ENCODE results near the gene USP10. TPM values are rescaled to one million over a fixed set of nuclear protein-coding genes. Genes with fewer than 3 reads are reported as not detected.
"Not testable (repeated sequence)": the region's sequence is repeated elsewhere in the genome, so short reads cannot be mapped to it uniquely, and the experiment has no call there.

The USP10 gene
- total RNA-seq, 1 experiment from 2014 or later, result 82.0 TPM

- in situ Hi-C loops (cut with HindIII; ENCODE audit: low sequenced_read_pairs), result no loop called here
- DNase-seq (ENCODE audit: low spot score), result peak; percentile 59
Observed at GRCh38 chr16:84672276-84673202, 27.3 kb upstream of the USP10 start.

GRCh38 chr16:84673203-84673535 is 26.6 kb upstream of the USP10 start:
- in situ Hi-C loops (cut with HindIII; ENCODE audit: low sequenced_read_pairs), result no loop called here
- no peak for DNase-seq (ENCODE audit: low spot score)

DNA sequence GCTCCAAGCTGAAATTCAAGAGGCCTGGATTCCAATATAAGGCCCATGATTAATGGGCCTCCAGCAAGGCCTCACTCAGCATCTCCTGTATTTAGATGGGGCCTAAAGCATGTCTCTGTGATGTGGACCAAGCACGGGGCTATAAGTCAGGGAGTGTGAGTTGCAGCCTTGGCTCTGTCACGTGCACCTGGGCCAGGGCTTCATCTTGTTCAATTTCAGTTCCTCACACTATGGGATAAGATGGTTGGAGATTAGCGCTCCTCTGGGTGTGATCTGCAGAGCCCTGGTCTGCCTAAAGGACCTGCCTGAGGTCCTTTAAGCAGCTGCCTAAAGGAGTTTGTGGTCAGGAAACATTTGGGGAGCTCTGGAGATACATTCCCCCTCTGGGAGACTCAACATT is 26.2 kb upstream of the USP10 start:
- in situ Hi-C loops (cut with HindIII; ENCODE audit: low sequenced_read_pairs), result no loop called here
- DNase-seq (ENCODE audit: low spot score), result no peak

- in situ Hi-C loops (cut with HindIII; ENCODE audit: low sequenced_read_pairs), result no loop called here
- no peak for DNase-seq (ENCODE audit: low spot score)
Observed at GRCh38 chr16:84675423-84675822, 24.4 kb upstream of the USP10 start.

DNA sequence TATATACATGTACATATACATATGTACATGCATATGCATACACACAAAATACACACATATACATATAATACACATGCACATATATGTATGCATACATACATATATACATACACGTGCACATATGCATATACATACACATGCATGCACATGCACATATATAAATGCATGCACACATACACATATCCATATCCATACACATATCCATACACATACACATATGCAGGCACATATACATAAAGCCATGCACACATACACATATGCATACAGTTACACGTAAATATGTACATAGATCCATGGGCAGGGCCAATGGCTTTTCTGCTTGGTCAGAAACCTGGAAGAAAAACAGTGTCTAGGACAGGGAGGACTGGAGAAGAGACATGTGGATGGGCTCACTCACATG is 23.9 kb upstream of the USP10 start:
- in situ Hi-C loops (cut with HindIII; ENCODE audit: low sequenced_read_pairs), result no loop called here
- DNase-seq (ENCODE audit: low spot score), result no peak

DNA sequence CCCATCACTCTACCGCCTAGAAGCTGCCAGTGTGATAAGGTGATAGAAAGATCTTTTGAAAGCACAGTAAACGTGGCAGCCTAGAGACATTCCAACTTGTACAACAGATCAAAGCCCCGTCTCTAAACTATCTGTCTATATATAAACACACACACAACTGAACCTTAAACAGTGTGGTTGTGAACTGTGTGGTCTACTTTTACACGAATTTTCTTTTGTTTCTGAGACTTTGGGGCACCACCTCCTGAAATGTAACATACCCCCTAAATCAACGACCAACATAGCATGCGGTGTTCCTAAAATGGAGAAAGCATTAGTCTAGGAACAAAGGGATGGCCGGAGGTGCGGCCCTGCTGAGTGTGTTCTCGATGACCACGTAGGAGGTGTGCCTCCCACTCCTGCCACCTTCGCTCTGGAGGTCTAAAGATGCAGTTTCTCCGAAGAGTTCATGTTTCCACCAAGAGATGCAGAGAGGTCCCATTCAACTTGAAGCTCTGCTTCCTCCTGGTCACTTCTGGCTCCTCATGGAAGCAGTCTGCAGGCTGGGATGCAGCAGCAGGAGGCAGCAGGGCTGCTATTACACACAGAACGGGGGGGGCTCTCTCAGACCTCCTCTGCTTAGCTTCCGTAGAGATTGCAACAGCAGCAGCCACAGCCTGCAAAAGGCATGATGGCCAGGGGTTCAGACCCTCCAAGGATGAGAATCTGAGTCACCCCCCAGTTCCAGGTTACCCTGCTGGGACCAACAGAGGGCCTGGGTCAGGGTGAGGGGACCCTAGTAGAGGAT is 22.6 kb upstream of the USP10 start:
- in situ Hi-C loops (cut with HindIII; ENCODE audit: low sequenced_read_pairs), result no loop called here
- DNase-seq (ENCODE audit: low spot score), result no peak

GRCh38 chr16:84677849-84678248 is 22.0 kb upstream of the USP10 start:
- in situ Hi-C loops (cut with HindIII; ENCODE audit: low sequenced_read_pairs), result no loop called here
- no peak for DNase-seq (ENCODE audit: low spot score)

DNA sequence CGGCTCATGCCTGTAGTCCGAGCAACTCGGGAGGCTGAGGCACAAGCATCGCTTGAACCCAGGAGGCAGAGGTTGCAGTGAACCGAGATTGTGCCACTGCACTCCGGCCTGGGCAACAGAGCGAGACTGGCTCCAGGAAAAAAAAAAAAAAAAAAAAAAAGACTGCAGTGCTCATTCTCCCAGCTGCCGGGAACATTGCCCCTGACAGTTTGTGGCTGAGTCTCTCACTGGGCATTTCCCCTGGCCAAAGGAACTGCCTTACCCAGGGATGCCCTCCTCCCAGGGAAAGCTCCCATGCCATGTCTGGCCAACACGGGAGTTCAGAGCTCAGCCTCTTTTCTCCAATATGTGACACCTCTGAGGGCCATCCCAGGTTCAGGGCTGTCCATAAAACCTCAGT is 21.3 kb upstream of the USP10 start:
- no peak for DNase-seq (ENCODE audit: low spot score)
- in situ Hi-C loops (cut with HindIII; ENCODE audit: low sequenced_read_pairs), result no loop called here

- no peak for DNase-seq (ENCODE audit: low spot score)
- in situ Hi-C loops (cut with HindIII; ENCODE audit: low sequenced_read_pairs), result no loop called here
Observed at GRCh38 chr16:84680165-84680842, 19.5 kb upstream of the USP10 start.

- DNase-seq (ENCODE audit: low spot score), result no peak
- in situ Hi-C loops (cut with HindIII; ENCODE audit: low sequenced_read_pairs), result no loop called here
Observed at GRCh38 chr16:84680843-84681629, 18.8 kb upstream of the USP10 start.

DNA sequence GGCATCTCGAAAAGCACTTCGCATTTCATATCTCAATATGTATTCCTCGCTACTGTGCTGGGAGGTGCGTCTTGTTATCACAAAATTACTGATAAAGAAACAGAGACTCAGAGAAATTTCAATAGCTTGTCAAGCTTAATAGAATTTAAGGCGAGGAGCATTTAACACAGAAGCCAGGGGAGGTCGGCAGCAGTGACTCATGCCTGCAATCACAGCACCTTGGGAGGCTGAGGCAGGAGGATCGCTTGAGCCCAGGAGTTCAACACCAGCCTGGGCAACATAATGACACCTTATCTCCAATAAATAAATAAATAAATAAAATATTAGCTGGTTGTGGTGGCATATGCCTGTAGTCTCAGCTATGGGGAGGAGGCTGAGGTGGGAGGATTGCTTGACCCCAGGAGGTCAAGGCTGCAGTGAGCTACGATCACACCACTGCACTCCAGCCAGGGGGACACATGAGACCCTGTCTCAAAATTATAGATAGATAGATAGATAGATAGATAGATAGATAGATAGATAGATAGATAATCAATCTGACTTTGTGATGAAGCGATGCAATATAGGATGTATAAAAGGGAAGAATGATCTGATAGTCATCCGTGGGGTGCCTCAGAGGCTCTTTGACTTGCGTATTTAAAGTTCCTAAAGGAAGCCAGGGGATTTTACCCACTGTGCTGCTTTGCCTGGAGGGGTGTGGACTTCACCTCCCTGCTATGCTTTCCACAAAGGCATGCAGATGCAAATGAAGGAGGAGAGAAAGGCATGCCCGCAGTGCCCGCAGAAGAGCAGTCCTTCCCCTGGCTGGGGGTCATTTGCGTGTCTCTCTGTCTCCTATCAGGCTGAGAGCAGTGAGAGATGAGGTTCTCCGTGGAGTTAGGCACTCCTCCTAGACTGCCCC is 15.9 kb upstream of the USP10 start:
- in situ Hi-C loops (cut with HindIII; ENCODE audit: low sequenced_read_pairs), result no loop called here
- DNase-seq (ENCODE audit: low spot score), result no peak

- in situ Hi-C loops (cut with HindIII; ENCODE audit: low sequenced_read_pairs), result no loop called here
- DNase-seq (ENCODE audit: low spot score), result no peak
Observed at GRCh38 chr16:84684592-84684965, 15.2 kb upstream of the USP10 start.

GRCh38 chr16:84685210-84685609 is 14.6 kb upstream of the USP10 start:
- in situ Hi-C loops (cut with HindIII; ENCODE audit: low sequenced_read_pairs), result no loop called here

GRCh38 chr16:84686707-84687298 is 13.0 kb upstream of the USP10 start:
- in situ Hi-C loops (cut with HindIII; ENCODE audit: low sequenced_read_pairs), result no loop called here
- no peak for DNase-seq (ENCODE audit: low spot score)

More at GRCh38 chr16:84685210-84685609, 14.6 kb upstream of the USP10 start:
- DNase-seq (ENCODE audit: low spot score), result no peak

GRCh38 chr16:84687715-84688114 is 12.1 kb upstream of the USP10 start:
- in situ Hi-C loops (cut with HindIII; ENCODE audit: low sequenced_read_pairs), result no loop called here
- DNase-seq (ENCODE audit: low spot score), result no peak

DNA sequence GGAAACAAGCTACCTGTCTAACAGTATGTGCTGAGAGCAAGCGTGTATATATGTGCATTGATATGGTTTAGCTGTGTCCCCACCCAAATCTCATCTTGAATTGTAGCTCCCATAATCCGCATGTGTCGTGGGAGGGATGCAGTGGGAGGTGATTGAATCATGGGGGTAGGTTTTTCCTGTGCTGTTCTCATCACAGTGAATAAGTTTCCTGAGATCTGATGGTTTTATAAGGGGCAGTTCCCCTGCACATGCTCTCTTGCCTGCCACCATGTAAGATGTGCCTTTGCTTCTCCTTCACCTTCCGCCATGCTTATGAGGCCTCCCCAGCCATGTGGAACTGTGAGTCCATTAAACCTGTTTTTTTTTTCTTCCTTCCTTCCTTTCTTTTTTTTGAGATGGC is 11.6 kb upstream of the USP10 start:
- DNase-seq (ENCODE audit: low spot score); in situ Hi-C loops (cut with HindIII; ENCODE audit: low sequenced_read_pairs): not testable (repeated sequence)

- no peak for DNase-seq (ENCODE audit: low spot score)
- in situ Hi-C loops (cut with HindIII; ENCODE audit: low sequenced_read_pairs), result no loop called here
Observed at GRCh38 chr16:84689111-84689510, 10.7 kb upstream of the USP10 start.
